ENCODE results near the gene FHOD3.
A peak's percentile ranks its signal among the peaks of the same experiment; 100 is the strongest.
"Not testable (repeated sequence)": the region's sequence is repeated elsewhere in the genome, so short reads cannot be mapped to it uniquely, and the experiment has no call there.

Gene FHOD3

GRCh38 chr18:36798738-36799473 lies 501.4 kb downstream of the FHOD3 start:
- DNase-seq (ENCODE audit: low read depth), result no peak

- no peak for DNase-seq (ENCODE audit: low read depth)
Measured at GRCh38 chr18:36805105-36805504, 507.6 kb downstream of the FHOD3 start.

GRCh38 chr18:36808681-36809080 lies 511.2 kb downstream of the FHOD3 start:
- DNase-seq (ENCODE audit: low read depth), result no peak

- DNase-seq (ENCODE audit: low read depth), result peak; percentile 8
Measured at GRCh38 chr18:36809590-36810381, 512.3 kb downstream of the FHOD3 start.

- no peak for DNase-seq (ENCODE audit: low read depth)
Measured at GRCh38 chr18:36811430-36811829, 513.9 kb downstream of the FHOD3 start.

GRCh38 chr18:36811955-36812354 lies 514.4 kb downstream of the FHOD3 start:
- no peak for DNase-seq (ENCODE audit: low read depth)

GRCh38 chr18:36812678-36813077 lies 515.2 kb downstream of the FHOD3 start:
- DNase-seq (ENCODE audit: low read depth), result no peak

GRCh38 chr18:36813101-36813775 lies 515.7 kb downstream of the FHOD3 start:
- no peak for DNase-seq (ENCODE audit: low read depth)

- no peak for DNase-seq (ENCODE audit: low read depth)
Measured at GRCh38 chr18:36813824-36814223, 516.3 kb downstream of the FHOD3 start.

- no peak for DNase-seq (ENCODE audit: low read depth)
Measured at GRCh38 chr18:36814994-36815393, 517.5 kb downstream of the FHOD3 start.

- DNase-seq (ENCODE audit: low read depth), result not testable (repeated sequence)
Measured at GRCh38 chr18:36816096-36816495, 518.6 kb downstream of the FHOD3 start.

- no peak for DNase-seq (ENCODE audit: low read depth)
Measured at GRCh38 chr18:36817039-36817438, 519.5 kb downstream of the FHOD3 start.

GRCh38 chr18:36818652-36819051 lies 521.1 kb downstream of the FHOD3 start:
- no peak for DNase-seq (ENCODE audit: low read depth)

GRCh38 chr18:36819621-36820020 lies 522.1 kb downstream of the FHOD3 start:
- no peak for DNase-seq (ENCODE audit: low read depth)

- no peak for DNase-seq (ENCODE audit: low read depth)
Measured at GRCh38 chr18:36821681-36822080, 524.2 kb downstream of the FHOD3 start.

GRCh38 chr18:36825526-36825925 lies 528.0 kb downstream of the FHOD3 start:
- no peak for DNase-seq (ENCODE audit: low read depth)

GRCh38 chr18:36826556-36826955 lies 529.0 kb downstream of the FHOD3 start:
- DNase-seq (ENCODE audit: low read depth), result no peak

GRCh38 chr18:36828157-36828629 lies 530.7 kb downstream of the FHOD3 start:
- DNase-seq (ENCODE audit: low read depth), result no peak

GRCh38 chr18:36828630-36829361 lies 531.3 kb downstream of the FHOD3 start, which contains the start of the genes KIAA1328 and TPGS2:
KIAA1328 (plus strand) TSS chr18:36829127; CDS start chr18:36829139, 12 bp downstream.
TPGS2 (minus strand) TSS chr18:36829002; CDS start chr18:36828767, 235 bp downstream.
- peak; percentile 78 for DNase-seq (ENCODE audit: low read depth)
